Mononuclear cell (primary cell): ENCODE measurements around the gene RNF144B. TPM values are rescaled to one million over a fixed set of nuclear protein-coding genes. Genes with fewer than 3 reads are reported as not detected.

Experiments used
- H3K27me3 ChIP-seq: 2 replicates; pipeline ENCODE4 v1.6.0; 2011; ENCODE audit warnings: low read length, control low read depth; ENCODE audit not compliant: insufficient read depth
- H3K4me1 ChIP-seq: 2 replicates; pipeline ENCODE4 v1.5.1; 2011; ENCODE audit warnings: mild to moderate bottlenecking, low read length, control low read depth; ENCODE audit not compliant: insufficient read depth
- H3K4me3 ChIP-seq: 2 replicates; pipeline ENCODE4 v1.5.1; 2011; ENCODE audit warnings: mild to moderate bottlenecking, low read length, moderate library complexity
- H3K9me3 ChIP-seq: 2 replicates; pipeline ENCODE4 v1.5.1; 2011; ENCODE audit warnings: low read depth, mild to moderate bottlenecking, control low read depth, low read length
- total RNA-seq: library from RNA; depleted of rRNA; stranded (reverse); fragments of >200 nt; gene quantifications from one replicate; pipeline ENCODE4 v1.2.3, GENCODE V29; 2012

RNF144B gene
- total RNA-seq, 1 donor: 26.1 TPM

DNA sequence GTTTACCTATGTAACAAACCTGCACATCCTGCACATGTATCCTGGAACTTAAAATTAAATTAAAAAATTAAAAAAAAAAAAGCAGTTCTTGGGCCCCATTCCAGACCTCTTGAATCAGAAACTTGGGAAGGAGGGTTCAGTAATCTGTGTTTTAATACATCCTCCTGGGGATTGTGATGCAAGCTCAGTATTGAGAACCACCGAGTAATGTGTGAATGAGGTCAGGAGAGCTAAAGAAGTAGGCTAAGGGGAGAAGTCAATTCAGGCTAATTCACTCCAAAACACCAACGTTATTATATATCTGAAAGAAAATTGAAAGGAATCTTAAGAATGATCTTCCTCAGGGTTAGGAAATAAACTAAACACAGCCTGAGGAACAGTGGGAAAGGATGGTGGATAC is 120.4 kb downstream of the RNF144B start:
- no peak overlapping the region for H3K4me3 ChIP-seq
- H3K4me1 ChIP-seq: peaks cover 9% of the 10 kb centered on the region
- H3K27me3 ChIP-seq: no peaks in the 10 kb centered on the region
- H3K9me3 ChIP-seq: no peaks in the 10 kb centered on the region

DNA sequence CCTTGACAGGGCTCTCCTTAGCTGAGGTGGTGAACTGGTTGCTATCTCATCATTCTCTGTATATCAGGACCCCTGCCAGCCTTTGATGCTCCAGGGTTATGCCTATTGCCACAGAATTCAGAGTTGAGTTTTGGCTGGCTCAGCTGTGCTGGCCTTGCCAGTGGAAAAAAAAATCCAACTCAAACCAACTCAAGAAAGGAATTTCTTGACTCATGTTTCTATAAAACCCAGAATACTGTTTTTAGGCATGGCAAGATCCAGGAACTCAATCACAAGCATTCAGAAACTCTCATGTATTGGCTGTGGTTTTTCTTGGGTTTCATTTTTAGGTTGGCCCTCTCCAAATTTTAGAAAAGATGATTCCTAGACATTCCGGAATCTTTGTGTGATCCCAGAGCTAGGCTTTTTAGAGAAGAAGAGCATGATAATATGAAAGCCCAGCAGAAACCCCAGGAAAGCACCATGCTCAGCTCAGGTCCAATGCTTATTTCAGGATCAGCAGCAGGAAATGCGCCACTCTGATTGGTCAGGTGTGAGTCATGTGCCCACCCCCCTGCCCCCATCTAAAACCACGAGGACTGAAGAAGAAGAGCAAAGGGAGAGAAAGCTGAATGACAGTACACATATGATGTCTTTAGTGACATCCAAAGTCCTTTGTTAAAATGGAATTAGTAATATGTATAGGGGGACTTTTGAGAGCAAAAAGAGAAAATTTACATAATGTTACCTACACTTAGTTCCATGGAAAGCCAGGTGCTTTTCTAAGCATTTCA is 122.9 kb downstream of the RNF144B start:
- no peaks in the 10 kb centered on the region for H3K4me1 ChIP-seq
- no peaks in the 10 kb centered on the region for H3K9me3 ChIP-seq
- H3K4me3 ChIP-seq: no peak overlapping the region
- H3K27me3 ChIP-seq: no peaks in the 10 kb centered on the region

DNA sequence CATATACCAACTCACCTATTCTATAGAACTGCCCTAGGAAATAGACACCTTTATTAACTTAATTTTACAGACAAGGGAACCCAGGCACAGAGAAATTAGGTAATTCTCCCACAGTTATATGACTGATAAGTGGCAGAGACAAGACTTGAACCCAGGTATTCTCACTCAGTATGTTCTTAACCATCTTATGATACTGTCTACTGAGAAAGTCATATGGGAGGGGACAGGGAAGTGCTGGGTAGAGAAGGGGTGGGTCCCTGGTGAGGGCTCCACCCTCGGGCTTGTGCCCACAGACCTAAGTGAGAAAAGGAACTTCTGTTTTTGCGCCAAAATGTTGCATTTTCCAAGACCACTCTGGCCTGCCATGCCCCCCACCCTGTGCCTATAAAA is 123.5 kb downstream of the RNF144B start:
- Histone ChIP-seq H3K4me3 (no peak overlapping the region), H3K4me1 (no peaks in the 10 kb centered on the region), H3K27me3 (no peaks in the 10 kb centered on the region), H3K9me3 (no peaks in the 10 kb centered on the region)

DNA sequence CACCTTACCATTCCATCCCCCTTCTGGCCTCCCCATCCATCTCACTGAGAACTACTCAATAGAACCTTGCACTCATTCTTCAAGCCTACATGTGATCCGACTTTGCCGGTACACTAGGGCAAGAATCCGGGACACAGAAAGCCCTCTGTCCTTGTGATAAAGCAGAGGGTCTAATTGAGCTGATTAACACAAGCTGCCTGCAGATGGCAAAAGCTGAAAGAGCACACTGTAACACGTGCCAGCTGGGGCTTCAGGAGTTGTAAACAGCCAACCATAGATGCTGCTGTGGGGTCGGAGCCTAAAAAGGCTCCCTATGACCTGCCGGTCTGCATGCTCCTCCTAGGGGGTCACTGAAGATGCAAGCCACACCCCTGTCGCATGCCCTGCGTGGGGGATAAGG is 124.1 kb downstream of the RNF144B start:
- H3K4me3 ChIP-seq: no peak overlapping the region
- H3K9me3 ChIP-seq: no peaks in the 10 kb centered on the region
- H3K27me3 ChIP-seq: no peaks in the 10 kb centered on the region
- no peaks in the 10 kb centered on the region for H3K4me1 ChIP-seq

DNA sequence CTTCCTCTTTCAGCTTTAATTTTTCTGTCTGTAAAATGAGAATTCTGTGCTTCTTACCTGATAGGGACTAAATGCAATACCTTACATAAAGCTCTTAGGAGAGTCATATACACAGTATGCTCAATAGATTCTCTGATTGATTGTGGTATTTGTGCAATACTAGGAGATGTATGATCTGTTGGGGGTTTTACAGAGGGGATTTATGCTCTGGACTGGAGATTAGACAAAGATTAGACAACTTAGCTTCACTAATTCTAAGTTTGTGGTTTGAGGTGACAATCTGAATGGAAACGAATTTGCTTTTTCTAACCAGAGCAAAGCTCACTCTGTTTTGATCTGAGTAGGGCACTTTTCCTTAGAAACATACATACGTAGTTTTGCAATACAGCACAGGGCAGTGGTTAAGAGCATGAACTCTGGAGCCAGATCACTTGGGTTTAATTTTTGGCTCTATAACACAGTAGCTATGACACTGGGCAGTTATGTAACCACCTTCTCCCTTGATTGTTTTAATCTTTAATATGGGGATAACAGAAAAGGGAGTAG is 126.2 kb downstream of the RNF144B start:
- Histone ChIP-seq H3K4me3 (no peak overlapping the region), H3K4me1 (no peaks in the 10 kb centered on the region), H3K9me3 (no peaks in the 10 kb centered on the region), H3K27me3 (no peaks in the 10 kb centered on the region)

DNA sequence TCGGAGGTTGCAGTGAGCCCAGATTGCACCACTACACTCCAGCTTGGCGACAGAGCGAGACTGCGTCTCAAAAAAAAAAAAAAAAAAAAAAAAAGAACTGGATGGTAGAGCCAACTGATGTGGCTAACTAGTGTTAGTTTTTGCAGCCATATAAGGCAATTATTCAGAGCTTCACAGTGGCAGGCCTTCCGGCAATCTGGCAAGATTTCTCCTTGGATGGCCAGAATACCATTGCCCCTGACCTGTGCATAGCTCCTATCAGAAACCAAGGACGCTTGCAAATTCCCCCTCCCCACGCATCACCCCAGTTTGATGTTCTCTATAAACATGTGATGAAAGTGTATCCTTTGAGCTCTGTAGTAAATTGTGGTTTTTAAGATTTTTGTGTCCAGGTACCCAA is 127.0 kb downstream of the RNF144B start:
- Histone ChIP-seq H3K9me3 (no peaks in the 10 kb centered on the region), H3K4me1 (no peaks in the 10 kb centered on the region), H3K4me3 (no peak overlapping the region), H3K27me3 (peaks cover 3% of the 10 kb centered on the region)

DNA sequence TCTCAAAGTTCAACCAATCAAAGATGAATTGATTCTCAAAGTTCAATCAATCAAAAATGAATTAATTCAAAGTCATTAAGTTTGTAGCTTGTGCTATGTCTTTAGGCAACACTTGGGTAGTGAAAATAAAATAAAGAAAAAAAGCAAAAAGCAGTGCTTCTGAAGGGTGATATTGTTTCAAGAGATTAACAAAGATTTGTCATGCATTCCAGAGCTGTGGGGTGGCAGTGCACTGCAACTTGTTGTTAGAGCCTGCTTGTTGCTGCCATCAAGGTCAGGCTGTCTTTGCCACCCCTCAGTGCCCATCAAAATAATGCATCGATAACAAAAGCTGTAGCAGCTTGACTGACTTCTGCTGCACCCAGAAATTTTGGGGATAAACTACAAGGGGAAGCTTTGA is 128.6 kb downstream of the RNF144B start:
- no peaks in the 10 kb centered on the region for H3K4me1 ChIP-seq
- no peaks in the 10 kb centered on the region for H3K9me3 ChIP-seq
- H3K27me3 ChIP-seq: peaks cover 3% of the 10 kb centered on the region
- no peak overlapping the region for H3K4me3 ChIP-seq

Other genes with a start within 250 kb of the RNF144B start
- 6.5 TPM for gene TPMT, start 232.3 kb upstream of the RNF144B start, total RNA-seq
- 19.1 TPM for gene KDM1B, start 231.9 kb upstream of the RNF144B start, total RNA-seq
- gene DEK, start 122.8 kb upstream of the RNF144B start, total RNA-seq: 93.3 TPM